ENCODE results near the gene FCN1.

Gene FCN1

DNA sequence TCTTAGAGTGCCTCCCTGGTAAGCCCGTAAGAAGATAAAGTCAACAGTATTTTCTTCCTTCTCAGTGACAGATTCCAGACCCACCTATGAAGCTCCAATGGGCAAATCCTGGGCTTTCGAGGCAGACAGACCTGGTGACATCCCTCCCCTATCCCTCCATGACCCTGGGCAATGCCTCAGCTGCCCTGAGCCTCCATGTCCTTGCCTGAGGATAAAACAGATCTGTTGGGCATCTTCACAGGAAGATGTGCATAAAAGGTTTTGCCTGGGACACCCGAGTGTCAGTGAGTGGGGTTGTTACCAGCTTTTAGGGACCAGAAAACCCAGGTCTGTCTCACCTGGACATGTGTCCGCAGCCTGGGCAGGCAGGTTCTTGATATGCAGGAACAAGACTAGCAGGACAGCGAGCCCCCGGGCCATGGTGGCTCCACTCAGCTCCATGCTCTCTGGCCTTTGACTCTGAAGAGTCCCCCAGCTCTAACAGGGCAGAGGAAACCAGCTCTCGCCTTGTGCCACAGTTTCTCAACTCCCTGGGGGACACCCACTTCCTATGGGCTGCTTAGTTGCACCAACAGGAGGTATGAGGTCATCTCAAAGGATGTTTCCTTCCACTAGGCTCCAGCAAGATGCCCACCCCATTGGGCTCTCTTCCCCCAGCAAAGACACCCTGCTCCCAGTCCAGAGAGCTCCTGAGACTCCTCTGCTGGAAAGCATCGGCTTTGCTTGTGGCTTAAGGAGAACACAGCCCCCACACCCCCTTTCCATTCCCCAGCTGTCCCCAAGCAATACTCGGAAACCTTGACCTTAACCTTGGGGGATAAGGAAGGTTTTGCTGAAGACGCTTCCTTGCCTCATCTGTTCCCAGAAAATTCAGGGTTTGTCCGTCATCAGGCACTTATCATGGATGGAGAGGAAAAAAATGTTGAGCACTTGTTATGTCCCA, at the start of gene FCN1:
Gene FCN1, minus strand, starts transcription at position 482 of the 943 bp plus-strand sequence. Its CDS starts 41 bp downstream, at position 441.
- DNase-seq (ENCODE audit: extremely low spot score): no peak
- ChIA-PET POLR2A (no interaction called here), CTCF (no interaction called here)
- TF ChIP-seq, protein P1, sequence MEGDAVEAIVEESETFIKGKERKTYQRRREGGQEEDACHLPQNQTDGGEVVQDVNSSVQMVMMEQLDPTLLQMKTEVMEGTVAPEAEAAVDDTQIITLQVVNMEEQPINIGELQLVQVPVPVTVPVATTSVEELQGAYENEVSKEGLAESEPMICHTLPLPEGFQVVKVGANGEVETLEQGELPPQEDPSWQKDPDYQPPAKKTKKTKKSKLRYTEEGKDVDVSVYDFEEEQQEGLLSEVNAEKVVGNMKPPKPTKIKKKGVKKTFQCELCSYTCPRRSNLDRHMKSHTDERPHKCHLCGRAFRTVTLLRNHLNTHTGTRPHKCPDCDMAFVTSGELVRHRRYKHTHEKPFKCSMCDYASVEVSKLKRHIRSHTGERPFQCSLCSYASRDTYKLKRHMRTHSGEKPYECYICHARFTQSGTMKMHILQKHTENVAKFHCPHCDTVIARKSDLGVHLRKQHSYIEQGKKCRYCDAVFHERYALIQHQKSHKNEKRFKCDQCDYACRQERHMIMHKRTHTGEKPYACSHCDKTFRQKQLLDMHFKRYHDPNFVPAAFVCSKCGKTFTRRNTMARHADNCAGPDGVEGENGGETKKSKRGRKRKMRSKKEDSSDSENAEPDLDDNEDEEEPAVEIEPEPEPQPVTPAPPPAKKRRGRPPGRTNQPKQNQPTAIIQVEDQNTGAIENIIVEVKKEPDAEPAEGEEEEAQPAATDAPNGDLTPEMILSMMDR (IDR thresholded peaks at IDR 0.05; ENCODE audit: control extremely low read depth, extremely low read depth, low read depth, missing control alignments): no peak

DNA sequence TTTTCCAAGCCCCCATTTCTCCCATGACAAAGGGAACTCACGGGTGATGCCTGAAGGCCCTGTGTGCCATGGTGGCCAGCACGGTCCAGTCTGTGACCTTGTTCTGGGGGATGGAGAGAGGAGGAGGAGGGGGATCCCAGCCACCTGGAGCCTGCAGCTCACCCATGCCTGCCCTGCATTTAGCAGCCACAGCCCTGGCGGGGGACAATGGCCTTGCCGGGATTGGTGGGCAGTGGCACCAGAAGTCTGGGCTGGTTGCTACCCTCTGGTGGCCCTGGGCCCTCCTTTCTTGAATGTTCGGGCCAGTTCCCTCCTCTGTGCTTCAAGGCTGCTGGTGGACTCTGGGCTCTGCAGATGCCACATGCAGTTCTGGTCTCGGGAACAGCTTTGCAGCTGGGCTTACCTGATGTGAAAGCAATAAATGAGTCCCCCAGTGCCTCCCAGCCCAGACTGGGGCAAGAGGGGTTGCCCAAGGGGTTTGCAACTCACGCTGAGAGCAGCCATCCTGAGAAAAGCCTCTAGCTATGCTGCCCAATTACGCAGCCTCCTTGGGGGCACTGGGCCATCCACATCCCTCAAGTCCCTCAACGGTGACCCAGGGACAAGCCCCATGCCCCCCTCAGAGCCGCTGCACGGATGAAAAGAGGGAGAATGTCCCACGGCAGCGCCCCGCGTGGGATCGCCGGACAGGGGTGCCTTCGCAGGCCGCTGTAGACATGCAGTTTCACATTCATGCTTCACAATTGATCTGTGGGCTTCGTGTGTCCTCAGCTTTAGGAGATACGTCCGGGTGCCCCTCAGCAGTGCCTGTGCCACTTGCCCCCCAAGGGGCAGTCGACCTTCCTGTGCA, 49.2 kb upstream of the FCN1 start:
- TF ChIP-seq, protein P1 (IDR thresholded peaks at IDR 0.05; ENCODE audit: control extremely low read depth, extremely low read depth, low read depth, missing control alignments): no peak
- ChIA-PET POLR2A (no interaction called here), CTCF (interaction anchor here (0.7 kb wide), 1 partner anchor 16 kb away, joined by 3 read pairs; no protein-coding TSS in a partner anchor)
- DNase-seq (ENCODE audit: extremely low spot score): no peak

DNA sequence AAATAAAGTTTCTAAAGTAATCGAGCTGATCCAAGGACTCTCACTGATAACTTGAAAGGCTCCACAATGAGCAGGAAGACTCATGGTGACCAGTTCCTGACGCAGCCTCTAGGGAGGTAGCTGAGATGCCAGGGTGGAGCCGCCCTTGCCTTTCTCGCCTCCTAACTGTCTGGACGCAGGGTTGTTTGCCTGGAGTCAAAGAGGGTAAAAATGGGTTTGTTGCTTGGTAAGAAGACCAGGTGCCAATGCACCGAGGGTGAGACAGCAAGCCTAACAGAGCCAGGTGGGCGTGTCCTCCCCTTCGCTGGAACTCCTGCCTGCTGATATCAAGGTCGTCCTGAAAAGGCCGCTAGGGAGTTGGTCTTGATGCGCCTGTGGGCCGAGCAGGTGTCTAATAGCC, 48.6 kb upstream of the FCN1 start:
- ChIA-PET CTCF (no interaction called here), POLR2A (no interaction called here)
- no peak for DNase-seq (ENCODE audit: extremely low spot score)
- TF ChIP-seq, protein P1 (IDR thresholded peaks at IDR 0.05; ENCODE audit: control extremely low read depth, extremely low read depth, low read depth, missing control alignments): no peak

DNA sequence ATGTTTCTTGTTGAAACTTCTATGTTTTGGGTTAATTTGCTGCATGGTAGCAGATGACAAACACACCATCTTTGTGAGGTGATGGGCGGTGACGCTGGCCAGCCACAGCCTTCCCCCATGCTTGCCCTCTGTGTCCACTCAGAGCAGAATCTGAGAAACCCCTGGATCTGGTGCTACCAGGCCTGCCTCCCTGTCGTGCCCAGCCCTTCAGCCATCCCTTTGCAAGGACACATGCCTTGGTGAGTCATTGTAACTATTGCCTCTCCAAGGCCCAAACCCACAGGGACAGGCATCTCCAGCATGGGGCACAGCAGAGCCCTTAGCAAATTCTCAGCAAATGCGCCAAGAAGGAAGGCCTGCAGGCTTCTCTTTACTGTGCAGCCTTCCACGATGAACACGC, 48.1 kb upstream of the FCN1 start:
- CTCF ChIA-PET: no interaction called here
- no peak for DNase-seq (ENCODE audit: extremely low spot score)
- TF ChIP-seq, protein P1 (IDR thresholded peaks at IDR 0.05; ENCODE audit: control extremely low read depth, extremely low read depth, low read depth, missing control alignments): no peak
- POLR2A ChIA-PET: no interaction called here

DNA sequence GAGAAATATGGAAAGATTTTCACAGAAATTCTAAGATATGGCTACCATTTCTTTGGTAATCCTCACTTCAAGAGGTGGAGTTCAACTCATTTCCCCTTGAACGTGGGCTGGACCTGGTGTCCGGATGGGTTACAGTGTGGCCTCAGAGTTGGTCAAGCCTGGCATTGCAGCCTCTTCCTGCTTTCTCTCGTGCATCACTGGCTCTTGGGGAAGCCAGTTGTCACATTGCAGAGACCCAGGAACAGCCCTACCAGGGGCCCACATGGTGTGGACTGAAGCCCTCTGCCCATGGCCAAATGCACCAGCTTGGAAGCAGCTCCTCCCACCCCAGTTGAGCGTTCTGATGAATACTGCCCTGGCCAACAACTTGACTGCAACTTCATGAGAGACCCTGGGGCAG, 47.7 kb upstream of the FCN1 start:
- ChIA-PET CTCF (no interaction called here), POLR2A (no interaction called here)
- TF ChIP-seq, protein P1 (IDR thresholded peaks at IDR 0.05; ENCODE audit: control extremely low read depth, extremely low read depth, low read depth, missing control alignments): no peak
- DNase-seq (ENCODE audit: extremely low spot score): no peak

DNA sequence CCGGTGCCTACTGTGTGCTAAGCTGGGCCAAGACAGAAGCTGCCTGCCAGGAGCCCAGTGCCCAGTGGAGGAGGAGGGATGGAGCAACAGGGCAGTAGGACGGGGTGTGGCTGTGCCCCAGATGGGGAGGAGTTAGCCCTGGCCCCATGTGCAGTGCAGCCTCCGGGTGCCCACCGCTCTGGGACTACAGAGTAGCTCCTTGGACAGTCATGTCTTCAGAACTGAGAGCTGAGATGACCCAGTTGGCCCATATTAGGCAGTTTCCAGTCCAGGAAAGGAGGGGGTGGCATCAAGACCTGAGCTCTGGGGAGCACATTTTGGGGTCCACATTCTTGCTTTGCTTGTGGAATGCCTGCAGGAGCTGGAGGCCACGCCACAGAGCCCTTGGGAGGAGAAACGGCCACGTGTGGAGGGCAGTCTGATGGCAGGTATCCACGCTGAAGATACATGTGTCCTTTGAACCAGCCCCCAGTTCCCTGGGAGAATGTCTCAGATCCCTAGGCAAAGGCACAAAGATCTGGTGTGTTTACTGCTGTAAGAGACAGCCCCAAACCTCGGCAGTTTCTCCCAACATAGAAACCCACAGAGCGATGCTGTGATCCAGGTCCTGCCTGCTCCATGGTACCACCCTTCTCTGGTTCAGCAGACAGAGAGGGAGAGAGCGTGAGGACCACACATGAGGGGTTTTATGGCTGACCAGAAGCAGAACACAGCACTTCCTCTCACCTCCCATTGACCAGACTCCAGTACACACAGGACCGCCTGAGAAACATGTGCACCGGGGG, 46.8 kb upstream of the FCN1 start:
- POLR2A ChIA-PET: no interaction called here
- TF ChIP-seq, protein P1 (IDR thresholded peaks at IDR 0.05; ENCODE audit: control extremely low read depth, extremely low read depth, low read depth, missing control alignments): no peak
- DNase-seq (ENCODE audit: extremely low spot score): no peak
- CTCF ChIA-PET: no interaction called here
